ENCODE data around the gene LRRC25. TPM values are rescaled to one million over a fixed set of nuclear protein-coding genes. Genes with fewer than 3 reads are reported as not detected.
A peak's percentile ranks its signal among the peaks of the same experiment; 100 is the strongest.
"Not testable (repeated sequence)": the region's sequence is repeated elsewhere in the genome, so short reads cannot be mapped to it uniquely, and the experiment has no call there.

The LRRC25 gene
- total RNA-seq, 1 donor from 2014 or later: 0.41 TPM

GRCh38 chr19:18412610-18413239 lies 15.3 kb upstream of the LRRC25 start:
- FAIRE-seq: no peak

DNA sequence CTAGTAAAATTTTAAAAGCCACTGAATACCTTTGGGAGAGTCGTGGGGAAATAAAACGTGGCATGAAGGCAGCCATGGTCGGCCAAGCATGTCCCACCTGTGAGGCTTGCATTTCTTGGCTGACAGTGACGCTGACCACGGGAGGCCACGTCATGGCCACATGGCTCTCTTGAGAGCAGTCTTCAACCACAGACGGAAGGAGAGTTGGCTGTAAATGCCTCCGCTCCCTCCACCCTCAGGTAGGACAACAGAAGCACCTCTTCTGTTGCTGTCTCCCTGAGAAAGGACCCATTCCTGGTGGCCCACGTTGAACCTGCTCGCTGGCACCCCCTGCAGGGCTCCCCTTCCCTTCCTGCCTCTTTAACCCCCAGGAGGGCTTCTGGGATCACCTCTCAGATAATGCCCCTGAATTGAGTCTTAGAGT lies 10.6 kb upstream of the LRRC25 start:
- FAIRE-seq (no peak), DNase-seq (ENCODE audit: low spot score in 2 of 2) (no peak)

More at GRCh38 chr19:18412610-18413239, 15.3 kb upstream of the LRRC25 start:
- DNase-seq (ENCODE audit: low spot score in 2 of 2): no peak

GRCh38 chr19:18406749-18407148 lies 9.3 kb upstream of the LRRC25 start:
- DNase-seq (ENCODE audit: low spot score in 2 of 2): no peak
- FAIRE-seq: no peak

DNA sequence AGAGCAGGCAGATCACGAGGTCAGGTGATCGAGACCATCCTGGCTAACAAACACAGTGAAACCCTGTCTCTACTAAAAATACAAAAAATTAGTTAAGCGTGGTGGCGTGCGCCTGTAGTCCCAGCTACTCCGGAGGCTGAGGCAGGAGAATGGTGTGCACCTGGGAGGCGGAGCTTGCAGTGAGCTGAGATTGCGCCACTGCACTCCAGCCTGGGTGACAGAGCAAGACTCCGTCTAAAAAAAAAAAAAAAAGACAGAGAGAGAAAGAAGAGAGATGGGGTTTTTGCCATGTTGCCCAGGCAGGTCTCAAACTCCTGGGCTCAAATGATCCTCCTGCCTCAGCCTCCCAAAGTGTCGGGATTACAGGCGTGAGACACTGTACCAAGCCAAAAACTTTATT lies 8.3 kb upstream of the LRRC25 start:
- not testable (repeated sequence) for DNase-seq (ENCODE audit: low spot score in 2 of 2); FAIRE-seq

- DNase-seq (ENCODE audit: low spot score in 2 of 2); FAIRE-seq: not testable (repeated sequence)
These were observed 5.2 kb upstream of the LRRC25 start for GRCh38 chr19:18402455-18403248.

DNA sequence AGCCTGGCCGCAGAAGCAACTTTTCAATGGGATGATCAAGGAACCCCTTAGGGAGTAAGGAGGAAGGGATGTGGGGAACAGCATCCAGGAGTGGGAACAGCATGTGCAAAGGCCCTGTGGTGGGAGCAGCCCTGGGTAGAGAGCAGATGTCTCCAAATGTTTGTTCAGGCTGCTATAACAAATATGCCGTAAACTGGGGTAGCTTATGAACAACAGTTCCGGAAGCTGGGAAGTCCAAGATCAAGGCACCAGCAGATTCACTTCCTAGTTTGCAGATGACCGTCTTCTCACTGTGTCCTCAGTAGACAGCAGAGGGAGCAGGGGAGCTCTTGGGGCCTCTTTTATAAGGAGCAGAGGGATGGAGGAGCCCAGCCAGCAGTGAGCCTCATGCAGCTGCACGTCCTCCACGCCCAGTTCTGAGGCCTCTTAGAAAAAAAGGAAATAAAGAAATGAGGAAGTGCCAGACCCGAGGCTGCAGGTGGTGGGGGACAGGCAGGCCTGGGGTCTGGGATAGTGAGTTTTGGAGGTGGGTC lies 4.2 kb upstream of the LRRC25 start:
- DNase-seq (ENCODE audit: low spot score in 2 of 2) (no peak), FAIRE-seq (no peak)

GRCh38 chr19:18399008-18399407 lies 1.6 kb upstream of the LRRC25 start:
- no peak for DNase-seq (ENCODE audit: low spot score in 2 of 2)
- FAIRE-seq: no peak

- no peak for DNase-seq (ENCODE audit: low spot score in 2 of 2)
- no peak for FAIRE-seq
These were observed 766 bp downstream of the LRRC25 start for GRCh38 chr19:18396471-18397241.

DNA sequence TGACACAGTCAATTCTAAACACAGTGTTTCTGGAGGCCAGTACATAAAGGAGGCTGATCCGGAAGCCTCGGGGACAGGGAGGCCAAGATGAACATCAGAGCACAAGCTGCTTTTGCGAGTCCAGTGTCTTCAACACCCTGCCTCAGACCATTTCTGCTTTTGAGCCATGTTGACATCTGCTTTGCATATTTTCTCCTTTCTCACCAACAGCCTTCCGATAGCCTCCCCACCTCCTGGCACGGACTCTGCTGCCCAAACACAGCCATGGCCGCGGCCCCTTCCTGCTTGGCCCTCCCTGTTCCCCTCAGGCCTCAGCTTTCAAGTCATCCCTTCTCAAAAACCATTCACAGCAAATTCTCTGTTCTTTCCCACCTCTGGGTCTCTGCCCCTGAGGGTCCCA lies 3.6 kb downstream of the LRRC25 start:
- FAIRE-seq: no peak
- DNase-seq (ENCODE audit: low spot score in 2 of 2): no peak

DNA sequence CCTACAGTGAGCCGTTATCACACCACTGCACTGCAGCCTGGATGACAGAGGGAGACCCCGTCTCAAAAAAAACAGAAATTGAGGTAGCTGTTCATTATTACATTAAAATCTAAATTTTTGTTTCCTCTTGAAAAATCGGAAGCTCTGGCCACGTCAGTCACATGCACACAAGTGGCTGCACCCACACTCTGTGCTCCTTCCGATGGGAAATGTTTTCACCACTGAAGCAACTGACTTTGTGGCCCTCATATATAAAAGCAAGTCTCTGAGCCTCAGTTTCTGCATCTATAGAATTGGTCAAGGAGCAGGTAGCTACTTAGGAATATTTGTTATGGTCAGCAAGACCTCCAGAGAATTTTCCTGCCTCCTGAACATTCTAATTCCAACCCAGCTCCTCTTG lies 4.5 kb downstream of the LRRC25 start:
- DNase-seq (ENCODE audit: low spot score in 2 of 2) (no peak), FAIRE-seq (no peak)

GRCh38 chr19:18392417-18392816 lies 5.0 kb downstream of the LRRC25 start:
- no peak for FAIRE-seq
- DNase-seq (ENCODE audit: low spot score in 2 of 2): no peak

DNA sequence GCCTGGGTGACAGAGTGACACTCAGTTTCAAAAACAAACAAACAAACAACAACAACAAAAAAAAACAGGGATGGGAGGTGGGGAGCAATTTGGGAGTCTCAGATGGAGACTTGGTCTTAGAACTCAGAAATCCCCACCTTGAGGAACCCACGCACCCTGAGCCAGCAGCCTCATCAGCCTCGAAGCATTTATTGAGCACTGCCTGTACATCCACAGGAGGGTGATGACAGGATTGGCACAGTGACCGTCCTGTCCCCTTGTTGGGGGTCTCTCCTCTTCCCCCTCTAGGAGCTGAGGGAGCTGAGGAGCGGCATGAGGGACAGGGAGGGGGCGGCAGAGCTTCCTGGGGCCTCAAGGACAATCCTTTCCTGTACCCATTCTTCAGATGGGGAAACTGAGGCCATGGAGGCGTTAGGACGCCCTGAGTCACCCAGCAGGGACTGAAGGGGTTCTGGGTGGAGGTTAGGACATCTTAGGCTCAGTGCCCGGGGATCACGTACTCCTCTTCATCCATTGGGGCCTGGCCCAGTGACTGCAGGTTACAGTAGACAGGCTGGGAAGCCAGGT lies 5.8 kb downstream of the LRRC25 start:
- FAIRE-seq (no peak), DNase-seq (ENCODE audit: low spot score in 2 of 2) (no peak)

GRCh38 chr19:18390065-18390907 lies 7.1 kb downstream of the LRRC25 start:
- DNase-seq (ENCODE audit: low spot score in 2 of 2) (no peak), FAIRE-seq (no peak)

- no peak for FAIRE-seq
- DNase-seq (ENCODE audit: low spot score in 2 of 2): no peak
These were observed 7.7 kb downstream of the LRRC25 start for GRCh38 chr19:18389726-18390064.

GRCh38 chr19:18388960-18389725 lies 8.3 kb downstream of the LRRC25 start:
- DNase-seq (ENCODE audit: low spot score in 2 of 2): no peak
- FAIRE-seq: no peak

- no peak for FAIRE-seq
- DNase-seq (ENCODE audit: low spot score in 2 of 2): peak; percentile 83 to 93
These were observed 9.1 kb downstream of the LRRC25 start for GRCh38 chr19:18388100-18388959.

DNA sequence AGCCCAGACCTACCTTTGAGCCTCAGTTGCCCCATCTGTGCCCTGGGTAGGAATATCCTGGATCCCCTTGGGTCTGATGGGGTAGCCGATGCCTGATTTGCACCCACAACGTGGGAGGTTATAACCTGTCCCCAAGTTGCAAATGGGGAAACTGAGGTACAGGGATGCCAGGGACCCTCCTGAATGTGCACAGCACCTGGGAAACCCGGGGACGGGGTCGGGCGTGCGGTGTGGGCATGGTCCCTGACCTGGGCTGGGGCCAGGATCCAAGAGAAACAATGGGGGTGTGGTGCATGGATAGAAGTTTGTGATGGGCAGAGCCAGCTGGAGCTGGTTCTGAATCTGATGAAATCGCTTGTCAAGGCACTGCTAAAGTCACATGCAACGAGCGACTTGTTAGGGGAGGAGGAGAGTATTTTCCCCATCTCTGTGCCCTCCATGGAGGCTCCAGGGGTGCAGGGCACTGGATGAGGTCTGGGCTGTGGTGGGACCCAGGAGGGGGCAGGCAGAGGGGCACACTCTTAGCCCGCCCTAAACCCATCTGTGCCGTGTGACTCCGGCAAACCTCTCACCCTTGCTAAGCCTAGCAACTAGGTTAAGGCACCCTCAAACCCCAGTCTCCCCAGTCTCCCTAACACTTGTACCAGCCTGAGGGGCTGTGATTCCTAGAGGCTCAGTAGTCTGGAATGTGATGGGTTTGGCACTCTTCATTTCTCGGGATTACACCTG lies 10.7 kb downstream of the LRRC25 start:
- FAIRE-seq (no peak), DNase-seq (ENCODE audit: low spot score in 2 of 2) (no peak)
